Lung (tissue), 12 donors: ENCODE data around the gene C20orf173. TPM values are rescaled to one million over a fixed set of nuclear protein-coding genes. Genes with fewer than 3 reads are reported as not detected.

ENCODE experiments used
- ATAC-seq: fragments of 200-7000 bp; cut with Tn5 transposase; one replicate; pipeline ENCODE4 v1.9.1; 2020; ENCODE audit warnings: moderate number of reproducible peaks; ENCODE audit not compliant: insufficient read depth, low FRiP score
- DNase-seq, 3 donors: peaks; one replicate each; pipeline ENCODE4 v3.0.0-alpha.2; 2013 to 2017
- H3K27ac ChIP-seq, 2 donors: one replicate each; pipeline ENCODE4 v1.5.1; 2013; ENCODE audit warnings: mild to moderate bottlenecking in 2 of 2, moderate library complexity in 2 of 2, control low read depth in 1 of 2, inconsistent platforms in 1 of 2, low read depth in 1 of 2, low read length in 1 of 2
- H3K27me3 ChIP-seq, 3 donors: one replicate each; pipeline ENCODE4 v1.5.1; 2013; ENCODE audit warnings: low read length in 2 of 3; ENCODE audit not compliant: control insufficient read depth in 3 of 3, insufficient read depth in 3 of 3
- H3K36me3 ChIP-seq, 4 donors: one replicate each; pipeline ENCODE4 v1.5.1; 2013; ENCODE audit warnings: low read length in 4 of 4, mild to moderate bottlenecking in 1 of 4, moderate library complexity in 1 of 4; ENCODE audit not compliant: control insufficient read depth in 4 of 4, insufficient read depth in 4 of 4
- H3K4me1 ChIP-seq, 5 donors: one replicate each; pipeline ENCODE4 v1.5.1; 2013; ENCODE audit warnings: low read length in 5 of 5, mild to moderate bottlenecking in 2 of 5, moderate library complexity in 1 of 5; ENCODE audit not compliant: control insufficient read depth in 5 of 5, insufficient read depth in 5 of 5
- H3K4me3 ChIP-seq: one replicate; pipeline ENCODE4 v1.5.1; 2013; ENCODE audit warnings: mild to moderate bottlenecking, control low read depth, moderate library complexity
- H3K9ac ChIP-seq, 2 donors: one replicate each; pipeline ENCODE4 v1.5.1; 2013; ENCODE audit warnings: low read length in 2 of 2, control low read depth in 1 of 2; ENCODE audit not compliant: insufficient read depth in 1 of 2
- H3K9me3 ChIP-seq, 4 donors: one replicate each; pipeline ENCODE4 v1.5.1; 2013; ENCODE audit warnings: low read length in 3 of 4, mild to moderate bottlenecking in 1 of 4, moderate library complexity in 1 of 4; ENCODE audit not compliant: control insufficient read depth in 4 of 4, insufficient read depth in 3 of 4
- WGBS, 2 donors: extraction: QIAGEN DNeasy Blood & Tissue Kit; methylation state at CpG; one replicate each; pipeline ENCODE4 v1.1.7; 2013; 5-methylcytosine and 5-hydroxymethylcytosine counted together
- polyA plus RNA-seq, 2 donors: library from polyadenylated mRNA; stranded (reverse); fragments of 200-250 nt; gene quantifications; one replicate each; pipeline ENCODE4 v1.2.1, GENCODE V29; 2013
- total RNA-seq, 2 donors: library from RNA; depleted of rRNA in 1 of 2; stranded (reverse); fragments of >200 nt in 1 of 2; gene quantifications; one replicate each; pipeline ENCODE4 v1.2.1, GENCODE V29; 2014 to 2021
- TF ChIP-seq, protein P1 (sequence below): IDR thresholded peaks from 2 replicates; pipeline ENCODE4 v1.5.1; 2012; ENCODE audit warnings: mild to moderate bottlenecking; ENCODE audit errors: control extremely low read depth, extremely low read depth
- donor health status: control.
- donor health status: control.
- donor health status: Bipolar disorder and iron deficiency.
- donor health status: healthy.
- donor health status: DM: yes; HTN: yes; CAD: no.

Gene C20orf173
- total and polyA plus RNA-seq, 4 donors = not detected

- no peak overlapping the region for H3K9ac ChIP-seq
- no peak for DNase-seq
- 90 to 93% methylated on average over 16 of the region's 16 CpGs for whole genome bisulfite sequencing, 2 donors
- TF ChIP-seq, protein P1, sequence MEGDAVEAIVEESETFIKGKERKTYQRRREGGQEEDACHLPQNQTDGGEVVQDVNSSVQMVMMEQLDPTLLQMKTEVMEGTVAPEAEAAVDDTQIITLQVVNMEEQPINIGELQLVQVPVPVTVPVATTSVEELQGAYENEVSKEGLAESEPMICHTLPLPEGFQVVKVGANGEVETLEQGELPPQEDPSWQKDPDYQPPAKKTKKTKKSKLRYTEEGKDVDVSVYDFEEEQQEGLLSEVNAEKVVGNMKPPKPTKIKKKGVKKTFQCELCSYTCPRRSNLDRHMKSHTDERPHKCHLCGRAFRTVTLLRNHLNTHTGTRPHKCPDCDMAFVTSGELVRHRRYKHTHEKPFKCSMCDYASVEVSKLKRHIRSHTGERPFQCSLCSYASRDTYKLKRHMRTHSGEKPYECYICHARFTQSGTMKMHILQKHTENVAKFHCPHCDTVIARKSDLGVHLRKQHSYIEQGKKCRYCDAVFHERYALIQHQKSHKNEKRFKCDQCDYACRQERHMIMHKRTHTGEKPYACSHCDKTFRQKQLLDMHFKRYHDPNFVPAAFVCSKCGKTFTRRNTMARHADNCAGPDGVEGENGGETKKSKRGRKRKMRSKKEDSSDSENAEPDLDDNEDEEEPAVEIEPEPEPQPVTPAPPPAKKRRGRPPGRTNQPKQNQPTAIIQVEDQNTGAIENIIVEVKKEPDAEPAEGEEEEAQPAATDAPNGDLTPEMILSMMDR = no peak
- no peak overlapping the region for H3K4me3 ChIP-seq
- H3K27me3 ChIP-seq = no peaks in the 10 kb centered on the region
- no peaks in the 10 kb centered on the region for H3K9me3 ChIP-seq
- peaks cover 0 to 61% (median 45%) of the 10 kb centered on the region in 4 donors for H3K36me3 ChIP-seq
- no peak overlapping the region for H3K27ac ChIP-seq
- no peak for ATAC-seq
- no peaks in the 10 kb centered on the region for H3K4me1 ChIP-seq
Measured at GRCh38 chr20:35503841-35504561, 25.5 kb downstream of the C20orf173 start.

DNA sequence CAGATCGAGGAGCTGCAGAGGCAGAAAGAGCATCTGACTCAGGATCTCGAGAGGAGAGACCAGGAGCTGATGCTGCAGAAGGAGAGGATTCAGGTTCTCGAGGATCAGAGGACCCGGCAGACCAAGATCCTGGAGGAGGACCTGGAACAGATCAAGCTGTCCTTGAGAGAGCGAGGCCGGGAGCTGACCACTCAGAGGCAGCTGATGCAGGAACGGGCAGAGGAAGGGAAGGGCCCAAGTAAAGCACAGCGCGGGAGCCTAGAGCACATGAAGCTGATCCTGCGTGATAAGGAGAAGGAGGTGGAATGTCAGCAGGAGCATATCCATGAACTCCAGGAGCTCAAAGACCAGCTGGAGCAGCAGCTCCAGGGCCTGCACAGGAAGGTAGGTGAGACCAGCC is 26.2 kb downstream of the C20orf173 start:
- ATAC-seq = no peak
- Histone ChIP-seq H3K36me3 (peaks cover 0 to 60% (median 44%) of the 10 kb centered on the region in 4 donors), H3K4me3 (no peak overlapping the region), H3K4me1 (no peaks in the 10 kb centered on the region), H3K27me3 (no peaks in the 10 kb centered on the region), H3K27ac (no peak overlapping the region), H3K9me3 (no peaks in the 10 kb centered on the region), H3K9ac (no peak overlapping the region)
- TF ChIP-seq, protein P1 = no peak
- DNase-seq = no peak
- WGBS, 2 donors = 94 to 97% methylated on average over 10 of the region's 10 CpGs

DNA sequence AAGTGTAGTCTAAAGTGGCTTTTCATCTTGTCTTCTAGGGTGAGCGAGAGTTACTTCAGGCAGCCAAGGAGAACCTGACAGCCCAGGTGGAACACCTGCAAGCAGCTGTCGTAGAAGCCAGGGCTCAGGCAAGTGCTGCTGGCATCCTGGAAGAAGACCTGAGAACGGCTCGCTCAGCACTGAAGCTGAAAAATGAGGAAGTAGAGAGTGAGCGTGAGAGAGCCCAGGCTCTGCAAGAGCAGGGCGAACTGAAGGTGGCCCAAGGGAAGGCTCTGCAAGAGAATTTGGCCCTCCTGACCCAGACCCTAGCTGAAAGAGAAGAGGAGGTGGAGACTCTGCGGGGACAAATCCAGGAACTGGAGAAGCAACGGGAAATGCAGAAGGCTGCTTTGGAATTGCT is 27.1 kb downstream of the C20orf173 start:
- TF ChIP-seq, protein P1 = no peak
- no peak overlapping the region for H3K27ac ChIP-seq
- H3K27me3 ChIP-seq = no peaks in the 10 kb centered on the region
- H3K9me3 ChIP-seq = no peaks in the 10 kb centered on the region
- no peaks in the 10 kb centered on the region for H3K4me1 ChIP-seq
- no peak overlapping the region for H3K4me3 ChIP-seq
- H3K9ac ChIP-seq = no peak overlapping the region
- DNase-seq = no peak
- 43 to 69% methylated on average over 8 of the region's 8 CpGs for WGBS, 2 donors
- ATAC-seq = no peak
- H3K36me3 ChIP-seq = peaks cover 0 to 62% (median 43%) of the 10 kb centered on the region in 4 donors
